ENCODE data around the gene NAALADL2. TPM values are rescaled to one million over a fixed set of nuclear protein-coding genes. Genes with fewer than 3 reads are reported as not detected.
"Not testable (repeated sequence)": the region's sequence is repeated elsewhere in the genome, so short reads cannot be mapped to it uniquely, and the experiment has no call there.

The NAALADL2 gene
- total RNA-seq, 1 experiment from 2014 or later = 0.63 TPM

GRCh38 chr3:175411946-175412345 is 552.8 kb downstream of the NAALADL2 start:
- DNase-seq (ENCODE audit: low read depth) = no peak

GRCh38 chr3:175413926-175414325 is 554.8 kb downstream of the NAALADL2 start:
- DNase-seq (ENCODE audit: low read depth) = no peak

- no peak for DNase-seq (ENCODE audit: low read depth)
Observed at GRCh38 chr3:175416600-175416999, 557.5 kb downstream of the NAALADL2 start.

- no peak for DNase-seq (ENCODE audit: low read depth)
Observed at GRCh38 chr3:175417426-175417825, 558.3 kb downstream of the NAALADL2 start.

GRCh38 chr3:175421902-175422301 is 562.8 kb downstream of the NAALADL2 start:
- no peak for DNase-seq (ENCODE audit: low read depth)

GRCh38 chr3:175422744-175423143 is 563.6 kb downstream of the NAALADL2 start:
- no peak for DNase-seq (ENCODE audit: low read depth)

GRCh38 chr3:175423848-175424247 is 564.7 kb downstream of the NAALADL2 start:
- not testable (repeated sequence) for DNase-seq (ENCODE audit: low read depth)

- no peak for DNase-seq (ENCODE audit: low read depth)
Observed at GRCh38 chr3:175426805-175427204, 567.7 kb downstream of the NAALADL2 start.

- no peak for DNase-seq (ENCODE audit: low read depth)
Observed at GRCh38 chr3:175428466-175428865, 569.3 kb downstream of the NAALADL2 start.

- DNase-seq (ENCODE audit: low read depth) = no peak
Observed at GRCh38 chr3:175430983-175431773, 572.0 kb downstream of the NAALADL2 start.

- no peak for DNase-seq (ENCODE audit: low read depth)
Observed at GRCh38 chr3:175432376-175433025, 573.4 kb downstream of the NAALADL2 start.

- no peak for DNase-seq (ENCODE audit: low read depth)
Observed at GRCh38 chr3:175433026-175433674, 574.0 kb downstream of the NAALADL2 start.

- no peak for DNase-seq (ENCODE audit: low read depth)
Observed at GRCh38 chr3:175434561-175434960, 575.4 kb downstream of the NAALADL2 start.

- DNase-seq (ENCODE audit: low read depth) = no peak
Observed at GRCh38 chr3:175443682-175444081, 584.5 kb downstream of the NAALADL2 start.

- no peak for DNase-seq (ENCODE audit: low read depth)
Observed at GRCh38 chr3:175445741-175446140, 586.6 kb downstream of the NAALADL2 start.

GRCh38 chr3:175447521-175447920 is 588.4 kb downstream of the NAALADL2 start:
- DNase-seq (ENCODE audit: low read depth) = no peak

- no peak for DNase-seq (ENCODE audit: low read depth)
Observed at GRCh38 chr3:175453361-175453760, 594.2 kb downstream of the NAALADL2 start.

- DNase-seq (ENCODE audit: low read depth) = no peak
Observed at GRCh38 chr3:175456466-175456865, 597.3 kb downstream of the NAALADL2 start.

GRCh38 chr3:175457301-175457700 is 598.2 kb downstream of the NAALADL2 start:
- no peak for DNase-seq (ENCODE audit: low read depth)

- DNase-seq (ENCODE audit: low read depth) = not testable (repeated sequence)
Observed at GRCh38 chr3:175460849-175461399, 601.8 kb downstream of the NAALADL2 start.

GRCh38 chr3:175464362-175464761 is 605.2 kb downstream of the NAALADL2 start:
- DNase-seq (ENCODE audit: low read depth) = no peak

- DNase-seq (ENCODE audit: low read depth) = no peak
Observed at GRCh38 chr3:175469124-175469523, 610.0 kb downstream of the NAALADL2 start.

Data from HT1080 (cell line).